Stimulated activated CD8-positive, alpha-beta memory T cell treated with anti-CD3 and anti-CD28 coated beads, Interleukin-4, amount 100 ng/mL, for 4 hours (primary cell): ENCODE data around the gene NLRP7.
"Not testable (repeated sequence)": the region's sequence is repeated elsewhere in the genome, so short reads cannot be mapped to it uniquely, and the experiment has no call there.

Experiments used
- DNase-seq, 2 donors: peaks; one replicate each; pipeline ENCODE4 v3.0.0-alpha.2; 2020; ENCODE audit warnings: low read depth in 2 of 2, low spot score in 1 of 2

The NLRP7 gene

GRCh38 chr19:54919646-54920563, 27.4 kb downstream of the NLRP7 start:
- not testable (repeated sequence) for DNase-seq

- DNase-seq = no peak
Measured at GRCh38 chr19:54918499-54918898, 28.8 kb downstream of the NLRP7 start.

- no peak for DNase-seq
Measured at GRCh38 chr19:54916822-54917221, 30.5 kb downstream of the NLRP7 start.

- not testable (repeated sequence) for DNase-seq
Measured at GRCh38 chr19:54907899-54908298, 39.4 kb downstream of the NLRP7 start.

- no peak for DNase-seq
Measured at GRCh38 chr19:54906819-54907218, 40.5 kb downstream of the NLRP7 start.

GRCh38 chr19:54905803-54906511, 41.4 kb downstream of the NLRP7 start, which contains the start of gene NCR1:
TSS of gene NCR1 (plus strand) at chr19:54906148. CDS start at chr19:54906188, 40 bp downstream.
- DNase-seq = peak; percentile 10 to 16

- DNase-seq = no peak
Measured at GRCh38 chr19:54905421-54905802, 41.9 kb downstream of the NLRP7 start.

GRCh38 chr19:54904261-54904660, 43.1 kb downstream of the NLRP7 start:
- not testable (repeated sequence) for DNase-seq

GRCh38 chr19:54903303-54903702, 44.0 kb downstream of the NLRP7 start:
- DNase-seq = no peak

GRCh38 chr19:54902061-54902460, 45.3 kb downstream of the NLRP7 start:
- no peak for DNase-seq

- not testable (repeated sequence) for DNase-seq
Measured at GRCh38 chr19:54901153-54901552, 46.2 kb downstream of the NLRP7 start.

- not testable (repeated sequence) for DNase-seq
Measured at GRCh38 chr19:54899646-54900045, 47.7 kb downstream of the NLRP7 start.

GRCh38 chr19:54898685-54899084, 48.6 kb downstream of the NLRP7 start:
- DNase-seq = not testable (repeated sequence)

- DNase-seq = no peak
Measured at GRCh38 chr19:54896036-54896435, 51.3 kb downstream of the NLRP7 start.

- not testable (repeated sequence) for DNase-seq
Measured at GRCh38 chr19:54894106-54894505, 53.2 kb downstream of the NLRP7 start.

- no peak for DNase-seq
Measured at GRCh38 chr19:54893406-54893805, 53.9 kb downstream of the NLRP7 start.

GRCh38 chr19:54889566-54889965, 57.8 kb downstream of the NLRP7 start:
- DNase-seq = no peak

- DNase-seq = no peak
Measured at GRCh38 chr19:54888239-54888638, 59.1 kb downstream of the NLRP7 start.

- DNase-seq = no peak
Measured at GRCh38 chr19:54883228-54883627, 64.1 kb downstream of the NLRP7 start.

- DNase-seq = no peak
Measured at GRCh38 chr19:54882758-54883157, 64.6 kb downstream of the NLRP7 start.

- no peak for DNase-seq
Measured at GRCh38 chr19:54881884-54882283, 65.4 kb downstream of the NLRP7 start.

GRCh38 chr19:54877471-54877870, 69.9 kb downstream of the NLRP7 start:
- DNase-seq = no peak
